ENCODE data around the gene TCEAL1. TPM values are rescaled to one million over a fixed set of nuclear protein-coding genes. Genes with fewer than 3 reads are reported as not detected.

TCEAL1 gene, protein sequence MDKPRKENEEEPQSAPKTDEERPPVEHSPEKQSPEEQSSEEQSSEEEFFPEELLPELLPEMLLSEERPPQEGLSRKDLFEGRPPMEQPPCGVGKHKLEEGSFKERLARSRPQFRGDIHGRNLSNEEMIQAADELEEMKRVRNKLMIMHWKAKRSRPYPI
- 14.2 and 16.1 TPM in 2 replicates for total RNA-seq (ENCODE audit: low replicate concordance)

DNA sequence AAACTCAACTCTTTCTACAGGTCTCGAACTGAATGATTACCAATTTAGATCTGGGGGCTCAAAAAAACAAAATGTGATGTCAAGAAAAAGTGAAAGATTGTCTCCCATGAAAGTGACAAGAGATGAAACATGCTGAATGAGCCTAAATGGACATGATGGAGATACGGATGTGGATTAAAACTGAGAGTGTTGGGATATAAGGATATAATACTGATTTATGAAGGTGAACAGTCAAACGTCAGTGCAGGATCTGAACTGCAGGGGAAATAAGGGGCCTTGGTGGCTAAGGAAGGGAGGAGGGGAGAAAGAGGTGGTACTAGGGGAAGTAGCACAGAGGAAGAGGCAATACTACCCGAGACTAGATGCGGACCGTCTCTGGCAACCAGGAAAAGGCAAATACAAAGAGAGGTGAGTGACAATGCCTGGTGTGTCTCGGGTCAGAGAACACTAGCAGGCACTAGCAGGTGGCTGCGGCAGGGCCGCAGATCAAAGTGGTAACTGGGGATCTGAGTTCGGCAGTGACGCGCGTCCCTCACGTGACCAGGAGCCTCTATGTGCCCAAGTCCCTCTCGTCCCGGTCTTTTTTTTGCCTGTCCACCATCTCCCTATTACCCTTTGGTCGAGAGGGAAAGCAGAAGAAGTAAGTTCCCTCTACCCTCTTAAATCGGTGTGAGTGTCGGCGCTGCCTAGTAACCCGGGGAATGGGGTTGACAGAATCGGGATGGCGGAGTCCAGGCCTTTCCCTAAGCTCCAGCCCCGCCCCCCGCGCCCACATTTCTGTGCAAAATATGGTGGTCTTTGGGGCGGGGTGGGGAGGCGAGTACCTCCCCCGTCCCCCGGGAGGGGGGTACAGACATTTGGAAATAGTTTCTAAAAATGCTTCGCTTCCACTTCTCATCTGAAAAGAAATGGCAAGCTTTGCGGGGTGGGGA, at the start of gene TCEAL1:
Gene TCEAL1, plus strand, starts transcription at position 590 of the 932 bp plus-strand sequence. CDS start 942 bp downstream, outside the sequence.

DNA sequence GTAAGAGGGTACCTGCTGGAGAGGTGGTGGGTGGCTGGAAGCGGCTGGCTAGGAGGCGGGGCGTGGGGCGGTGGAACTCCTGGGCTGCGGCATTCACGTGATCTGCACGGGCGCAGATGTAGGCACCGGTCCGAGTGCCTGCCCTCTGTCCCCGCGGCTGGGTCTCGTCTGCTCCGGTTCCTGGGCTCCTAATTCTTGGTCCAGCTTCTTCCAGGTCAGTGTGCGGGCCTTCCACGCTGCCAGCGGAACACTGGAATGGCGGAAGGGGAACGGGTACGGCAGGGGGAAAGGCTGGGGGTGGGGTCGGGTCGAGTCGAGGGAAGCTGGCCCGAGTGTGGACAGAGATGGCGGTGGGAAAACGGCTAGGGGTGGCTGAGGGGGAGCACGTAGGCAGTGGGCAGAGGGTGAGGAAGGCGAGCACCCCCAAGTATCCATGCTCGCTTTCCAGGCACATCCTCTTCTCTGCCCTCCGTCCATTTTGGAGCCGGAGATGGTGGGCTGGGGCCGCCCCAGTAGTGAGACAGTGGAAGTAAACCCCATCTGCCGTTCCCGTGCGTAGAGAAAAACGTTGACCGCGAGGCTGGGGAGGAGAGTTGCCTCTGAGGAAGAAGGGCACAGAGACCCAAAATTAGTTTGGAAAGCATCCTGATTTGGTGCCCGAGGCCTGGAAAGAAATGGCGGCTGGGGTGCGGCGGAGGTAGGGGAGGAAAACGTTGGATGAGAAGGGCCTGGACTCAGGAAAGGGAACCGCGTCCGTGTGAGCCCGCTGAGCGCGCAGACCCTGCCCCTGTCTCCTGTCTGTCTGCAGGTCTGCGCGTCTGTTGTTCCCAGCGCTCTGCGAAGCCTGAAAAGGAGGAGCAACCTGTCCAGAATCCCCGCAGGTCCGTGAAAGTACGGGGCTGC, 43.1 kb upstream of the TCEAL1 start, which contains the start of gene TCEAL4:
Gene TCEAL4, plus strand, starts transcription at position 105 of the 903 bp plus-strand sequence. CDS start 1,161 bp downstream, outside the sequence.

DNA sequence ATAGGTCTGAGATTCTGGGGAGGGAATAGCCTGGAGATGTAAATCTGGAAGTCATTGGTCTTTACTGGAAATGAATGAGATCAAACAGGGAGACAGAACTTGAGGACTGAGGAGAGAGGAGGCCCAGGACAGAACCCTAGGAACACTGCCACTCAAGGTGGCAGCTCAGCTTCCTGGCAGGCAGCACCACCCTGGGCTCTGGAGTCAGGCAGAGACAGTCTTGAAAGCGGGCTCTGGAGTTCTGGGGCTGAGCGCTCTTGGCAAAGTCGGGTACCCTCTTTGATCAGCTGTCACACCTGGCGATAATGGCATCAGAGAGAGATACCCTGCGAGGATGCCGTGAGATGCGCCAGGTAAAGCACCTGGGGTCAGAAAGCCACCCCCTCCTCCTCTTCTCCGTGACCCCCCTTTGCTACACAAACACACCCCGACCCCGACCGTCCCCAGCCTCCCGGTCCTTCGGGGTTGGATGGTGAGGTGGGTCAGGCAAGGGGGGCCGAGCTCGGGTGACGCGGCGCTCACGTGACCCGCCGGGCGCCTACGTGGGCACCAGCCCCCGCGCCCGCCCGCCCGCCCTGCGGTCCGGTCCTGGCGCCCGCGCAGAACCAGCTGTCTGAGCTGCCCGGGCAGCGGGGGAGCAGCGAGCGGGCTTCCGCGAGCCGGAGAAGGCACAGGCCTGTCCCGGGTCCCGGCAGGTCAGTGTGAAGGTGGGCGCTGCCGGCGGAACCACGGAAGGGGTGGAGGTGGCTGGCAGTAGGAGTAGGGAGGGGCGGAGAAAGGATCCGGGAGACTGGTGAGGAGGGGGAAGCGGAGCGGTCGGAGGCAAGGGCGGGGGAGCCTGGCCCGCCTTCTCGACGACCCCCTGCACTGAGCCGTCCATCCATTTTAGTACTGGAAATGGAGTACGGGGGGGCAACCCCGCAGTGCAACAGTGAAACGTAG, 21.1 kb upstream of the TCEAL1 start, which contains the start of gene TCEAL3:
Gene TCEAL3, plus strand, starts transcription at position 600 of the 942 bp plus-strand sequence. CDS start 1,102 bp downstream, outside the sequence.

Other genes starting within 250 kb of the TCEAL1 start
- gene RAB40A, start 109.5 kb upstream of the TCEAL1 start, total RNA-seq (ENCODE audit: low replicate concordance), result 0.08 TPM in 1 of 2 replicates, not detected in the other
- gene TCEAL4, start 43.5 kb upstream of the TCEAL1 start, total RNA-seq (ENCODE audit: low replicate concordance), result 51.2 and 64.1 TPM in 2 replicates
- gene TCEAL3, start 21.0 kb upstream of the TCEAL1 start, total RNA-seq (ENCODE audit: low replicate concordance), result 24.3 and 27.8 TPM in 2 replicates
- gene MORF4L2, start 57.7 kb downstream of the TCEAL1 start, total RNA-seq (ENCODE audit: low replicate concordance), result 406 and 668 TPM in 2 replicates
- gene TMEM31, start 81.9 kb downstream of the TCEAL1 start, total RNA-seq (ENCODE audit: low replicate concordance), result not detected in 2 replicates
- gene PLP1, start 147.9 kb downstream of the TCEAL1 start, total RNA-seq (ENCODE audit: low replicate concordance), result 0.12 TPM in 1 of 2 replicates, not detected in the other
- 0.94 and 1.5 TPM in 2 replicates for gene RAB9B, start 203.3 kb downstream of the TCEAL1 start, total RNA-seq (ENCODE audit: low replicate concordance)

Data from smooth muscle cell of the coronary artery (primary cell).